SK-N-SH (cell line): ENCODE measurements around the gene SEZ6L2. TPM values are rescaled to one million over a fixed set of nuclear protein-coding genes. Genes with fewer than 3 reads are reported as not detected.
"Not testable (repeated sequence)": the region's sequence is repeated elsewhere in the genome, so short reads cannot be mapped to it uniquely, and the experiment has no call there.

Source experiments
- CTCF ChIA-PET: fragments of 300-600, 350-600 bp; formaldehyde crosslinking; extraction: SDS; loops from one replicate; lab custom pipeline; 2021; lab: Yijun Ruan, JAX
- POLR2A ChIA-PET: fragments of 350-600 bp; sonication (Branson Sonifier 250); formaldehyde crosslinking; extraction: SDS; loops from one replicate; lab custom pipeline; 2020; ENCODE audit warnings: antibody characterized with exemption, inconsistent platforms; lab: Yijun Ruan, JAX
- DNase-seq: peaks from one replicate; pipeline ENCODE4 v3.0.0; 2012
- H2AFZ ChIP-seq: fragments of 200-600 bp; sonication (generic); 2 replicates; pipeline ENCODE4 v1.8.1; 2016; ENCODE audit warnings: antibody characterized with exemption, mild to moderate bottlenecking, low read depth
- H3F3A ChIP-seq: fragments of 200-600 bp; sonication (generic); replicated peaks from 2 replicates; pipeline ENCODE3; 2016; ENCODE audit warnings: antibody characterized with exemption, mild to moderate bottlenecking; ENCODE audit not compliant: insufficient read depth
- H3K27ac ChIP-seq, 2 experiments: fragments of 200-500 bp in 1 of 2; fragments of 200-600 bp in 1 of 2; sonication (Bioruptor generic) in 1 of 2; sonication (generic), shearing (Covaris generic) in 1 of 2; 2 replicates each; pipeline versions ENCODE4 v1.5.1 to v1.6.1; 2014 to 2016; ENCODE audit warnings: low read depth in 2 of 2, inconsistent platforms in 1 of 2, low read length in 1 of 2, mild to moderate bottlenecking in 1 of 2, mixed read lengths in 1 of 2
- H3K27me3 ChIP-seq: fragments of 200-600 bp; sonication (generic), shearing (Covaris generic); 2 replicates; pipeline ENCODE4 v1.6.1; 2016; ENCODE audit warnings: mixed run types; ENCODE audit not compliant: insufficient read depth
- H3K36me3 ChIP-seq, 2 experiments: fragments of 200-500 bp in 1 of 2; fragments of 200-600 bp in 1 of 2; sonication (Bioruptor generic) in 1 of 2; sonication (generic) in 1 of 2; replicated peaks in 1 of 2; 2 replicates each; pipeline versions ENCODE3 to v1.5.1; 2014 to 2016; ENCODE audit warnings: low read length in 1 of 2, mild to moderate bottlenecking in 1 of 2; ENCODE audit not compliant: insufficient read depth in 2 of 2, control insufficient read depth in 1 of 2
- H3K4me1 ChIP-seq, 2 experiments: fragments of 200-500 bp in 1 of 2; fragments of 200-600 bp in 1 of 2; sonication (Bioruptor generic) in 1 of 2; sonication (generic), shearing (Covaris generic) in 1 of 2; 2 replicates each; pipeline versions ENCODE4 v1.5.1 to v1.6.1; 2014 to 2016; ENCODE audit warnings: low read depth in 1 of 2, low read length in 1 of 2, mixed run types in 1 of 2; ENCODE audit not compliant: insufficient read depth in 2 of 2, control insufficient read depth in 1 of 2
- H3K4me2 ChIP-seq: fragments of 200-600 bp; sonication (generic), shearing (Covaris generic); 2 replicates; pipeline ENCODE4 v1.6.1; 2017; ENCODE audit warnings: mixed run types
- H3K4me3 ChIP-seq, 2 experiments: fragments of 200-500 bp in 1 of 2; fragments of 200-600 bp in 1 of 2; sonication (Bioruptor generic) in 1 of 2; sonication (generic), shearing (Covaris generic) in 1 of 2; 2 replicates each; pipeline versions ENCODE4 v1.5.1 to v1.8.1; 2014 to 2016; ENCODE audit warnings: low read depth in 2 of 2, inconsistent platforms in 1 of 2, low read length in 1 of 2, mild to moderate bottlenecking in 1 of 2, mixed read lengths in 1 of 2, moderate library complexity in 1 of 2
- H3K79me2 ChIP-seq: fragments of 200-600 bp; sonication (generic); 2 replicates; pipeline ENCODE4 v1.8.1; 2017; ENCODE audit warnings: mild to moderate bottlenecking; ENCODE audit not compliant: insufficient read depth
- H3K9ac ChIP-seq: fragments of 200-600 bp; sonication (generic); 2 replicates; pipeline ENCODE4 v1.6.1; 2017; ENCODE audit warnings: mixed run types
- H3K9me2 ChIP-seq: fragments of 200-600 bp; sonication (generic); 2 replicates; pipeline ENCODE4 v1.6.1; 2017; ENCODE audit warnings: mixed run types
- H3K9me3 ChIP-seq: fragments of 200-600 bp; sonication (generic); 2 replicates; pipeline ENCODE4 v1.6.1; 2017; ENCODE audit warnings: mixed run types, mild to moderate bottlenecking, moderate library complexity
- H4K20me1 ChIP-seq: fragments of 200-600 bp; sonication (generic); 2 replicates; pipeline ENCODE4 v1.6.1; 2017; ENCODE audit warnings: mild to moderate bottlenecking, mixed run types; ENCODE audit not compliant: insufficient read depth
- EP300 ChIP-seq, 2 experiments: IDR thresholded peaks; 2 replicates each; pipeline versions ENCODE4 v1.4.0 to v1.6.1; 2012; ENCODE audit warnings: borderline replicate concordance in 1 of 2, low read depth in 1 of 2, low read length in 1 of 2
- EZH2phosphoT487 ChIP-seq: fragments of 200-600 bp; sonication (generic); IDR thresholded peaks from 2 replicates; pipeline ENCODE4 v1.6.1; 2017; ENCODE audit warnings: low read depth, mixed run types, mild to moderate bottlenecking, antibody characterized with exemption, moderate library complexity, borderline replicate concordance
- FOXJ3 ChIP-seq: sonication (generic); formaldehyde crosslinking; IDR thresholded peaks from 2 replicates; pipeline ENCODE4 v1.5.1; 2020; ENCODE audit warnings: mild to moderate bottlenecking, missing genetic modification reagents
- GABPA ChIP-seq: IDR thresholded peaks from 2 replicates; pipeline ENCODE4 v1.4.0; 2012; ENCODE audit warnings: low read depth, mild to moderate bottlenecking
- MXI1 ChIP-seq: IDR thresholded peaks from 2 replicates; pipeline ENCODE4 v1.6.1; 2012; ENCODE audit warnings: mild to moderate bottlenecking, low read depth, low read length, improper control_type of control experiment
- RFX5 ChIP-seq: IDR thresholded peaks from 2 replicates; pipeline ENCODE4 v1.6.1; 2012; ENCODE audit warnings: mild to moderate bottlenecking, improper control_type of control experiment, low read length
- RXRA ChIP-seq: IDR thresholded peaks from 2 replicates; pipeline ENCODE4 v1.4.0; 2012; ENCODE audit warnings: low read depth, mild to moderate bottlenecking, borderline replicate concordance
- TCF12 ChIP-seq: IDR thresholded peaks from 2 replicates; pipeline ENCODE4 v1.4.0; 2012
- TEAD4 ChIP-seq: IDR thresholded peaks from 2 replicates; pipeline ENCODE4 v1.4.0; 2012; ENCODE audit warnings: mild to moderate bottlenecking, borderline replicate concordance; ENCODE audit not compliant: insufficient read depth
- ZBTB33 ChIP-seq: IDR thresholded peaks from 2 replicates; pipeline ENCODE4 v1.4.0; 2012; ENCODE audit warnings: low read depth, borderline replicate concordance
- WGBS: methylation state at CpG from one replicate; pipeline ENCODE4 v1.1.6; 2017; ENCODE audit warnings: low lambda C conversion rate; 5-methylcytosine and 5-hydroxymethylcytosine counted together
- polyA plus RNA-seq, 3 experiments: library from polyadenylated mRNA; depleted of rRNA; stranded (reverse); fragments of >200 nt; gene quantifications; 2 replicates each; pipeline ENCODE4 v1.2.3, GENCODE V29; 2012
- TF ChIP-seq, protein P1 (sequence below): IDR thresholded peaks from 2 replicates; pipeline ENCODE4 v1.4.0; 2012; ENCODE audit warnings: low read depth, borderline replicate concordance
- TF ChIP-seq, protein P2 (sequence below): IDR thresholded peaks from 2 replicates; pipeline ENCODE4 v1.4.0; 2012; ENCODE audit warnings: low read depth
- TF ChIP-seq, protein P3 (sequence below): fragments of 200-600 bp; sonication (generic); IDR thresholded peaks from 2 replicates; pipeline ENCODE4 v1.6.1; 2017; ENCODE audit warnings: antibody characterized with exemption, mild to moderate bottlenecking, moderate library complexity
- TF ChIP-seq, protein P4 (sequence below): IDR thresholded peaks from 2 replicates; pipeline ENCODE4; 2012

The SEZ6L2 gene
- polyA plus RNA-seq, 1 of the 3 experiments (the other 2 are of a cell fraction) = 59.8 TPM

DNA sequence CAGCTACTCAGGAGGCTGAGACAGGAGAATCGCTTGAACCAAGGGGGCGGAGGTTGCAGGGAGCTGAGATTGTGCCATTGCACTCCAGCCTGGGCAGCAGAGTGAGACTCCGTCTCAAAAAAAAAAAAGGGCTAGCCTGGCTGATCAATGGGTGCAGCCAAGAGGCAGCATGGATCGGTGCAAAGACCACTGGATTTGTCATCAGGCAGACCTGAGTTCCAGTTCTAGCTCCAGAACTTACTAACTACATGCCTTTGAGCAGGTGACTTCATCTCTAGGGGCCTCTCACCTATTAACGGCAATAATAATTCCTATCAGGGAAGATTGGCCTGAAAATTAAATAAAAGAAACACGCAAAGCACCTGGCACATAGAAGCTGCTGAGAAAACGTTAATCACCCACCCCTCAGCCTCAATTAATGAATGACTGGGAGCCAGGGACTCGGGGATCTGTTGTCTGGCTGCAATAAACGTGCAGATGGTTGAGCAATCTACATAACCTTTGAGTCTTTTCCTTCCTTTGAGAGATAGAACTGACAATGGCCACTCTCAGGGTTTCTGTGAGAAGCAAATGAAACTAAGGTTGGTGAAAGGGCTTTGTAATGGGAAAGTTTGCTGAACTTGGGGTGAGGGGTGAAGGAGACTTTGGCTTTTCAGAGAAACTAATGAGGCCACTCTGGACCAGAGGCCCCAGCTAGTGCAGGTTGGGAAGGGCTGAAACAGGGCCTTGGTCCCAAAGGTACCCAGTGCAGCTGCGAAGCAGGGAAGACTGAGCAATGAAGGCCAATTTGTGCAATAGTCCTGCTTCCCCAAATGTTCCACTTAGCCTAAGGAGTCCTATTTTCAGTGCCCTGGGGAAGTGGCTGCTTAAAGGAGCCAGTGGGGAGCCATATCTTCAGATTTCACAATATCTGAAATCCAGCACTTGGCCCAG is 7.6 kb downstream of the SEZ6L2 start:
- no peak overlapping the region for H2AFZ ChIP-seq
- CTCF ChIA-PET = interaction anchor here (1.1 to 1.8 kb wide), 2 partner anchors 8 to 43 kb away, joined by 3 to 4 read pairs; partner anchors contain the start of gene SEZ6L2
- DNase-seq = no peak
- POLR2A ChIA-PET = no interaction called here
- TF ChIP-seq EP300 (IDR thresholded peaks at IDR 0.05; ENCODE audit: borderline replicate concordance in 1 of 2, low read depth in 1 of 2, low read length in 1 of 2) = no peak
- no peak for TF ChIP-seq EZH2phosphoT487
- H3K4me3 ChIP-seq = no peak overlapping the region
- H3K27me3 ChIP-seq = no peaks in the 10 kb centered on the region
- peaks cover 5% of the 10 kb centered on the region for H3F3A ChIP-seq
- H3K4me1 ChIP-seq = no peaks in the 10 kb centered on the region; a peak in 1 of 4 replicates
- no peaks in the 10 kb centered on the region for H3K79me2 ChIP-seq
- no peaks in the 10 kb centered on the region for H4K20me1 ChIP-seq
- no peaks in the 10 kb centered on the region for H3K9me3 ChIP-seq
- WGBS = 82% methylated on average over 10 of the region's 10 CpGs
- H3K4me2 ChIP-seq = no peak overlapping the region
- no peak overlapping the region for H3K9ac ChIP-seq
- no peak overlapping the region for H3K27ac ChIP-seq
- no peaks in the 10 kb centered on the region for H3K9me2 ChIP-seq
- H3K36me3 ChIP-seq = peaks cover 0 to 5% of the 10 kb centered on the region in 2 experiments

DNA sequence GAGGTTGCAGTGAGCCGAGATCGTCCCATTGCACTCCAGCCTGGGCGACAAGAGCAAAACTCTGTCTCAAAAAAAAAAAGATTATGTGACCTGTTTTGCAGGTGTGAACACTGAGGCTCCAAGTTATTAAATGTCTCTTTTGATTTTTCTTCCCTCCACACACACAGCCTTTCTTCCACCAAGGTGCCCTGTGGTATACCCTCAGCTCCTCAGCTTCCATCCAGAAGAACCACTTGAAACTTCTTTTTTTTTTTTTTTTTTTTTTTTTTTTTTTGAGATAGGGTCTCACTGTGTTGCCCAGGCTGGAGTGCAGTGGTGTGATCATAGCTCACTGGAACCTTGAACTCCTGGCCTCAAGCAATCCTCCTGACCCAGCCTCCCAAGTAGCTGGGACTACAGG is 10.0 kb downstream of the SEZ6L2 start:
- H3K4me2 ChIP-seq, H3K27me3 ChIP-seq, H3K36me3 ChIP-seq, H3K27ac ChIP-seq, H3K79me2 ChIP-seq, H3F3A ChIP-seq, H3K9me3 ChIP-seq, H4K20me1 ChIP-seq, H3K9ac ChIP-seq, POLR2A ChIA-PET, DNase-seq, H3K4me1 ChIP-seq, H3K9me2 ChIP-seq, H2AFZ ChIP-seq, H3K4me3 ChIP-seq: not testable (repeated sequence)
- CTCF ChIA-PET = interaction anchor here (1.0 to 1.5 kb wide), 3 partner anchors 12 to 82 kb away, joined by 3 to 5 read pairs (median 3); no protein-coding TSS in a partner anchor
- WGBS = 90% methylated on average over 3 of the region's 3 CpGs

GRCh38 chr16:29883987-29884386 is 15.4 kb downstream of the SEZ6L2 start:
- H3K79me2 ChIP-seq = no peaks in the 10 kb centered on the region
- no peak overlapping the region for H3K27ac ChIP-seq
- no peaks in the 10 kb centered on the region for H3K9me3 ChIP-seq
- no peak overlapping the region for H3K4me3 ChIP-seq
- no peaks in the 10 kb centered on the region for H4K20me1 ChIP-seq
- no peaks in the 10 kb centered on the region for H3K9me2 ChIP-seq
- POLR2A ChIA-PET = no interaction called here
- H3K27me3 ChIP-seq = no peaks in the 10 kb centered on the region
- H3F3A ChIP-seq = no peaks in the 10 kb centered on the region
- 84% methylated on average over 6 of the region's 6 CpGs for WGBS
- no peaks in the 10 kb centered on the region for H3K4me1 ChIP-seq
- DNase-seq = no peak
- H3K9ac ChIP-seq = no peak overlapping the region
- H3K4me2 ChIP-seq = no peak overlapping the region
- H3K36me3 ChIP-seq = peaks cover 4 to 8% of the 10 kb centered on the region in 2 experiments
- CTCF ChIA-PET = interaction anchor here (0.6 to 1.2 kb wide), 3 partner anchors 21 to 110 kb away, joined by 3 to 5 read pairs (median 3); partner anchors contain the start of gene CDIPT
- H2AFZ ChIP-seq = no peak overlapping the region
- TF ChIP-seq, protein P1, sequence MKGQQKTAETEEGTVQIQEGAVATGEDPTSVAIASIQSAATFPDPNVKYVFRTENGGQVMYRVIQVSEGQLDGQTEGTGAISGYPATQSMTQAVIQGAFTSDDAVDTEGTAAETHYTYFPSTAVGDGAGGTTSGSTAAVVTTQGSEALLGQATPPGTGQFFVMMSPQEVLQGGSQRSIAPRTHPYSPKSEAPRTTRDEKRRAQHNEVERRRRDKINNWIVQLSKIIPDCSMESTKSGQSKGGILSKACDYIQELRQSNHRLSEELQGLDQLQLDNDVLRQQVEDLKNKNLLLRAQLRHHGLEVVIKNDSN = no peak
- TF ChIP-seq RXRA (no peak), TEAD4 (no peak), TCF12 (no peak), GABPA (no peak), RFX5 (no peak), MXI1 (no peak), ZBTB33 (no peak), FOXJ3 (CRISPR knock-in tag) (no peak)
- TF ChIP-seq, protein P2, sequence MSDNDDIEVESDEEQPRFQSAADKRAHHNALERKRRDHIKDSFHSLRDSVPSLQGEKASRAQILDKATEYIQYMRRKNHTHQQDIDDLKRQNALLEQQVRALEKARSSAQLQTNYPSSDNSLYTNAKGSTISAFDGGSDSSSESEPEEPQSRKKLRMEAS = no peak
- TF ChIP-seq, protein P3, sequence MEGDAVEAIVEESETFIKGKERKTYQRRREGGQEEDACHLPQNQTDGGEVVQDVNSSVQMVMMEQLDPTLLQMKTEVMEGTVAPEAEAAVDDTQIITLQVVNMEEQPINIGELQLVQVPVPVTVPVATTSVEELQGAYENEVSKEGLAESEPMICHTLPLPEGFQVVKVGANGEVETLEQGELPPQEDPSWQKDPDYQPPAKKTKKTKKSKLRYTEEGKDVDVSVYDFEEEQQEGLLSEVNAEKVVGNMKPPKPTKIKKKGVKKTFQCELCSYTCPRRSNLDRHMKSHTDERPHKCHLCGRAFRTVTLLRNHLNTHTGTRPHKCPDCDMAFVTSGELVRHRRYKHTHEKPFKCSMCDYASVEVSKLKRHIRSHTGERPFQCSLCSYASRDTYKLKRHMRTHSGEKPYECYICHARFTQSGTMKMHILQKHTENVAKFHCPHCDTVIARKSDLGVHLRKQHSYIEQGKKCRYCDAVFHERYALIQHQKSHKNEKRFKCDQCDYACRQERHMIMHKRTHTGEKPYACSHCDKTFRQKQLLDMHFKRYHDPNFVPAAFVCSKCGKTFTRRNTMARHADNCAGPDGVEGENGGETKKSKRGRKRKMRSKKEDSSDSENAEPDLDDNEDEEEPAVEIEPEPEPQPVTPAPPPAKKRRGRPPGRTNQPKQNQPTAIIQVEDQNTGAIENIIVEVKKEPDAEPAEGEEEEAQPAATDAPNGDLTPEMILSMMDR = no peak
- TF ChIP-seq, protein P4, sequence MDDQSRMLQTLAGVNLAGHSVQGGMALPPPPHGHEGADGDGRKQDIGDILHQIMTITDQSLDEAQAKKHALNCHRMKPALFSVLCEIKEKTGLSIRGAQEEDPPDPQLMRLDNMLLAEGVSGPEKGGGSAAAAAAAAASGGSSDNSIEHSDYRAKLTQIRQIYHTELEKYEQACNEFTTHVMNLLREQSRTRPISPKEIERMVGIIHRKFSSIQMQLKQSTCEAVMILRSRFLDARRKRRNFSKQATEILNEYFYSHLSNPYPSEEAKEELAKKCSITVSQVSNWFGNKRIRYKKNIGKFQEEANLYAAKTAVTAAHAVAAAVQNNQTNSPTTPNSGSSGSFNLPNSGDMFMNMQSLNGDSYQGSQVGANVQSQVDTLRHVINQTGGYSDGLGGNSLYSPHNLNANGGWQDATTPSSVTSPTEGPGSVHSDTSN = no peak
